Sigmoid colon (tissue), 4 donors: ENCODE measurements around the gene AP1AR.

Experiments
- CTCF ChIP-seq, 4 experiments: fragments of 450-650 bp in 3 of 4; fragments of 200-600 bp in 1 of 4; IDR thresholded peaks; one replicate each; pipeline ENCODE4 v1.5.1; 2016 to 2019; ENCODE audit warnings: antibody characterized with exemption in 4 of 4, mild to moderate bottlenecking in 3 of 4, moderate library complexity in 2 of 4
- EP300 ChIP-seq, 4 donors: sonication (generic); formaldehyde crosslinking; IDR thresholded peaks; one replicate each; pipeline ENCODE4 v1.6.1; 2017; ENCODE audit warnings: antibody characterized with exemption in 4 of 4
- POLR2A ChIP-seq, 2 donors: fragments of 450-650 bp; IDR thresholded peaks; one replicate each; pipeline ENCODE4 v1.6.1; 2016; ENCODE audit warnings: antibody characterized with exemption in 2 of 2, mild to moderate bottlenecking in 2 of 2, moderate library complexity in 2 of 2

GRCh38 chr4:112201915-112202505, 29.6 kb upstream of the AP1AR start:
- no peak for TF ChIP-seq CTCF (IDR thresholded peaks at IDR 0.05)
- TF ChIP-seq POLR2A (IDR thresholded peaks at IDR 0.05) = no peak
- no peak for TF ChIP-seq EP300 (IDR thresholded peaks at IDR 0.05)
